Psoas muscle (tissue), 8 donors: ENCODE results near the gene COL6A2. TPM values are rescaled to one million over a fixed set of nuclear protein-coding genes. Genes with fewer than 3 reads are reported as not detected.
A peak's percentile ranks its signal among the peaks of the same experiment; 100 is the strongest.

Source experiments
- ATAC-seq, 4 donors: fragments of 200-7000 bp; cut with Tn5 transposase; one replicate each; pipeline ENCODE4 v1.9.1; 2020; ENCODE audit warnings: moderate library complexity in 3 of 4, mild to moderate bottlenecking in 2 of 4
- DNase-seq, 2 donors: peaks; one replicate each; pipeline ENCODE4 v3.0.0-alpha.2; 2020
- H3K27ac ChIP-seq: fragments of 200-600 bp; one replicate; pipeline ENCODE4 v1.8.0; 2022
- H3K27me3 ChIP-seq, 3 donors: fragments of 200-600 bp in 1 of 3; one replicate each; pipeline versions ENCODE4 v1.6.1 to v1.8.0; 2013 to 2022; ENCODE audit warnings: low read length in 2 of 3, mild to moderate bottlenecking in 2 of 3, moderate library complexity in 1 of 3; ENCODE audit not compliant: insufficient read depth in 3 of 3
- H3K36me3 ChIP-seq, 2 donors: fragments of 200-600 bp in 1 of 2; one replicate each; pipeline versions ENCODE4 v1.6.1 to v1.8.0; 2013 to 2022; ENCODE audit warnings: low read depth in 1 of 2, mild to moderate bottlenecking in 1 of 2, moderate library complexity in 1 of 2; ENCODE audit not compliant: insufficient read depth in 1 of 2
- H3K4me1 ChIP-seq: fragments of 200-600 bp; one replicate; pipeline ENCODE4 v1.8.0; 2022
- H3K4me3 ChIP-seq: fragments of 200-600 bp; one replicate; pipeline ENCODE4 v1.8.0; 2022; ENCODE audit warnings: mild to moderate bottlenecking
- H3K9me3 ChIP-seq: fragments of 200-600 bp; one replicate; pipeline ENCODE4 v1.8.0; 2022
- CTCF ChIP-seq: fragments of 200-600 bp; IDR thresholded peaks from one replicate; pipeline ENCODE4 v1.8.0; 2022; ENCODE audit warnings: antibody characterized with exemption
- WGBS, 3 donors: extraction: QIAGEN DNeasy Blood & Tissue Kit; methylation state at CpG; one replicate each; pipeline versions ENCODE4 v1.1.6 to v1.1.7; 2013; 5-methylcytosine and 5-hydroxymethylcytosine counted together
- intact Hi-C, 2 donors: fragments of 100-400 bp; cut with DNase I; formaldehyde crosslinking; loops; one replicate each; pipeline versions ENCODE4 v1.11.0 to v1.14.2; 2022
- polyA plus RNA-seq, 3 donors: library from polyadenylated mRNA; stranded (reverse); fragments of 200-250 nt; gene quantifications; one replicate each; pipeline ENCODE4 v1.2.3, GENCODE V29; 2013
- total RNA-seq, 4 donors: library from RNA; stranded (reverse); fragmentation: NEBNext Ultra II Directional in 2 of 4; extraction: Animal tissue kit (Norgen Biotek cat#: 25700) in 2 of 4; gene quantifications; one replicate each; pipeline versions ENCODE4 v1.2.1 to v1.2.4, GENCODE V29; 2021 to 2023
- donor health status: healthy with polysubstance abuse.
- donor health status: DM: no; HTN: no; CAD: no; lungs with moderate emphysema.
- donor health status: Bipolar disorder and iron deficiency.
- donor health status: healthy.
- donor health status: DM: yes; HTN: yes; CAD: no.
- donor health status: DM: no; HTN: no; CAD: no.
- donor health status: DM: no; HTN: no; CAD: no.
- donor health status: DM: yes; HTN: yes; CAD: no.

COL6A2 gene
- total and polyA plus RNA-seq, 7 donors: 29.8 to 122 (median 58.8) TPM

GRCh38 chr21:46152927-46153246 is 55.0 kb downstream of the COL6A2 start:
- no peaks in the 10 kb centered on the region for H3K4me1 ChIP-seq
- H3K4me3 ChIP-seq: peak overlapping the region; percentile 38
- no peak overlapping the region for H3K27ac ChIP-seq
- ATAC-seq (peak; percentile 20 to 35 (median 30)), DNase-seq (peak; percentile 16 to 53)
- H3K36me3 ChIP-seq: no peaks in the 10 kb centered on the region
- WGBS, 3 donors: 26 to 28% (median 28%) methylated on average over 9 to 18 of the region's 18 CpGs
- TF ChIP-seq CTCF: no peak
- intact Hi-C loops: no loop called here
- H3K9me3 ChIP-seq: no peaks in the 10 kb centered on the region
- peaks cover 0 to 3% (median 0%) of the 10 kb centered on the region in 3 donors for H3K27me3 ChIP-seq

GRCh38 chr21:46153247-46154154 is 55.6 kb downstream of the COL6A2 start:
- TF ChIP-seq CTCF: peak; percentile 44
- Histone ChIP-seq H3K9me3 (no peaks in the 10 kb centered on the region), H3K27ac (no peak overlapping the region), H3K4me3 (peak overlapping the region; percentile 38), H3K36me3 (no peaks in the 10 kb centered on the region), H3K4me1 (no peaks in the 10 kb centered on the region), H3K27me3 (peaks cover 0 to 3% (median 0%) of the 10 kb centered on the region in 3 donors)
- DNase-seq (peak; percentile 63 to 69), ATAC-seq (peak; percentile 63 to 87 (median 76))
- 25 to 39% (median 35%) methylated on average over 30 to 33 of the region's 33 CpGs for WGBS, 3 donors
- intact Hi-C loops: no loop called here

- Histone ChIP-seq H3K9me3 (no peaks in the 10 kb centered on the region), H3K4me1 (no peaks in the 10 kb centered on the region), H3K27me3 (peaks cover 0 to 3% (median 0%) of the 10 kb centered on the region in 3 donors), H3K27ac (no peak overlapping the region), H3K36me3 (no peaks in the 10 kb centered on the region), H3K4me3 (no peak overlapping the region)
- WGBS, 3 donors: 90 to 91% (median 91%) methylated on average over 34 to 39 of the region's 39 CpGs
- no peak for ATAC-seq
- no peak for TF ChIP-seq CTCF
- peak; percentile 11 to 44 for DNase-seq
- intact Hi-C loops: no loop called here
Observed at GRCh38 chr21:46154155-46154954, 56.4 kb downstream of the COL6A2 start.

GRCh38 chr21:46154955-46155513 is 57.1 kb downstream of the COL6A2 start:
- H3K36me3 ChIP-seq: no peaks in the 10 kb centered on the region
- ATAC-seq (no peak), DNase-seq (peak in 1 of 2 donors; percentile 35)
- intact Hi-C loops: no loop called here
- H3K27me3 ChIP-seq: peaks cover 0 to 3% (median 0%) of the 10 kb centered on the region in 3 donors
- no peak overlapping the region for H3K4me3 ChIP-seq
- 84 to 86% (median 86%) methylated on average over 16 of the region's 16 CpGs for WGBS, 3 donors
- H3K9me3 ChIP-seq: no peaks in the 10 kb centered on the region
- no peak overlapping the region for H3K27ac ChIP-seq
- no peaks in the 10 kb centered on the region for H3K4me1 ChIP-seq
- TF ChIP-seq CTCF: no peak
